ENCODE data around the gene RADIL.

The RADIL gene

DNA sequence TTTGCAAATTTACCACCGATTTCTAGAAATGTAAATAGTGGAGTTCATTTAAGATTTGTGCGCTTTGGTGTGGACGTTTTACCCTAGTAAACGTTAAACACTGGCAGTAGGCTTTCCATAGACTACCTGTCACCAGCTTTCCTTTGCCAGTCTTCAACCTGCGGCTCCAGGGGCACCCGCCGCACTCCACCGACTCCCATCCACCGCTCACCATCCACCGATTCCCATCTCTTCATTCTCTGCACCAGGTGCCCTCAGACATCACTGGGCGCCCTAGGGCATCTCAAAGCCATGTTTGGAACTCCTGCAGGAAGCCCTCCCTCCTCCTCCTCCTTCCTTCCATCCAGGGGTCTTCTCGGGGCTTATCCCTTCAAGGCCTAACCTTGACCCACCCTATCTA is 109.5 kb downstream of the RADIL start:
- no peak for TF ChIP-seq ZFX (IDR thresholded peaks at IDR 0.05; ENCODE audit: borderline replicate concordance)
- peak overlapping the region; percentile 13; the same call in 1 of the 2 replicates for H3K27ac ChIP-seq

DNA sequence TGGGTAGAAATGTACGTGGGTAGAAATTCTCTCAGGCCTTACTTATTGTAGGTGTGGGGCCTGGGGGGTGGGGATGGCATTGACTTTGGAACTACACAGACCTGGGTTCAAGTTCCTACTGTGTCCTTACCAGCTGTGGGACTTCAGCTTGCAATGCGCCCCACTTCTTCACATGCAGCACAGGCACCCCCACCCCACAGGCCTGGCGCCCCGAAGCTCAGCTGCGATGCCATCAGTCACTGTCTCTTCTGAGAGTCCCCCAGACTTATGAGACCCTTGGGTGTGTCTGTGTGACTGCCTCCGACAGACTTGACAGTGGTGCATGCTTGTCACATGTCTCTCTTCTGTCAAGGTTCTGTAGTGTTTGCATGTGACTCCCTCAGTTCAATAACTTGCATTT is 111.2 kb downstream of the RADIL start:
- no peak overlapping the region for H3K27ac ChIP-seq
- TF ChIP-seq, protein P1, sequence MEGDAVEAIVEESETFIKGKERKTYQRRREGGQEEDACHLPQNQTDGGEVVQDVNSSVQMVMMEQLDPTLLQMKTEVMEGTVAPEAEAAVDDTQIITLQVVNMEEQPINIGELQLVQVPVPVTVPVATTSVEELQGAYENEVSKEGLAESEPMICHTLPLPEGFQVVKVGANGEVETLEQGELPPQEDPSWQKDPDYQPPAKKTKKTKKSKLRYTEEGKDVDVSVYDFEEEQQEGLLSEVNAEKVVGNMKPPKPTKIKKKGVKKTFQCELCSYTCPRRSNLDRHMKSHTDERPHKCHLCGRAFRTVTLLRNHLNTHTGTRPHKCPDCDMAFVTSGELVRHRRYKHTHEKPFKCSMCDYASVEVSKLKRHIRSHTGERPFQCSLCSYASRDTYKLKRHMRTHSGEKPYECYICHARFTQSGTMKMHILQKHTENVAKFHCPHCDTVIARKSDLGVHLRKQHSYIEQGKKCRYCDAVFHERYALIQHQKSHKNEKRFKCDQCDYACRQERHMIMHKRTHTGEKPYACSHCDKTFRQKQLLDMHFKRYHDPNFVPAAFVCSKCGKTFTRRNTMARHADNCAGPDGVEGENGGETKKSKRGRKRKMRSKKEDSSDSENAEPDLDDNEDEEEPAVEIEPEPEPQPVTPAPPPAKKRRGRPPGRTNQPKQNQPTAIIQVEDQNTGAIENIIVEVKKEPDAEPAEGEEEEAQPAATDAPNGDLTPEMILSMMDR (IDR thresholded peaks at IDR 0.05): no peak
- no peak for TF ChIP-seq ZFX (IDR thresholded peaks at IDR 0.05; ENCODE audit: borderline replicate concordance)

DNA sequence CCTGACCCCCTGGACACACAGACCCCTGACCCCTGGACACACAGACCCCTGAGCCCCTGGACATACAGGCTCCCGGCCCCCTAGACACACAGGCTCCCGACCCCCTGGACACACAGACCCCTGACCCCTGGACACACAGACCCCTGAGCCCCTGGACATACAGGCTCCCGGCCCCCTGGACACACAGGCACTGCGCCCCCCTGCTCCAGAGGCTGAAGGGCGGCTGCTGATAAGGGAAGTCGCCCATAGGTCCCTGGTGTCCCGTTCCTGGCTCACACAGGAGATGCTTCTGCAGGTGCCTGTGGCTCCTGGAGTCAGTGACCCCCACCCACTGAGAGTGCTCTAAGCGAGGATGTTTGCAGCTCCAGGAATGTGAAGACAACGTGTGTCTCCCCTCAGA is 111.8 kb downstream of the RADIL start:
- H3K27ac ChIP-seq: no peak overlapping the region
- no peak for TF ChIP-seq ZFX (IDR thresholded peaks at IDR 0.05; ENCODE audit: borderline replicate concordance)
- TF ChIP-seq, protein P1 (IDR thresholded peaks at IDR 0.05): no peak

DNA sequence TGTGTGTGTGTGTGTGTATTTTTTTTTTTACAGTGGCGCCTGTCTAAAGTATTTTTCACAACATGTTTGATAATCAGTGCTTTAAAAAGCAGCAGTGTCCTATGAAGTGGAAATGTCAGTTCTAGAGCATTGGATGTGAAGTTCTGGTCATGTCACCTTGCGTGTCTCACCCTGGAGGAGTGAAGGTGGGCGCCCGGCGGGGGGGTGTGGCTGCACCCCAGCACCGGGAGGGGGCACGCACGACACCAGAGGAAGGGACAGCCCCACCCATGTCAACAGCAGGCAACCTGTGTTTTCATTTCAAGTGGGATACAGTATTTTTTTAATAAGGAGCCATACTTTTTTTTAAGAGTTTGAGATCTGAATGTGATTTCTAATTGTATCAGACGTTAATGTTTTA is 112.6 kb downstream of the RADIL start:
- TF ChIP-seq, protein P1 (IDR thresholded peaks at IDR 0.05): no peak
- TF ChIP-seq ZFX (IDR thresholded peaks at IDR 0.05; ENCODE audit: borderline replicate concordance): no peak
- H3K27ac ChIP-seq: no peak overlapping the region; the same call in 1 of the 2 replicates

DNA sequence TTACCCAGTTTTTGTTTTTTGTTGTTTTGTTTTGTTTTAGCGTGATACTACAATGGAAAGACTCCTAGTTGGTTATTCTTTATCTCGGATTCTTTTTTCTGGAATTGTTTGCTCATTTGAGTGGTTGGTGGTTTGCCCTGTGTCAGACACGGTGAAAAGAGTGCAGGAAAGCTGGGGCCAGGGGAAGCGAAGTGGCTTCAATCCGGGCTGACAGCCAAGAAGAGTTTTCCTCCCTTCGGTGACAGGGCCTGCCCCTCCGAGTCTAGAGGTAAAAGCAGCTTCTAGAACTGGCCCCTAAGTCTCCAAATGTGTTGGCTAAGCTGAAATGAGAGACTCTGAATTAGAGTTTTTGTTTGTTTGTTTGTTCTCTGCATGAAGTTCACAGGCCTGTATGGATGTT is 113.8 kb downstream of the RADIL start:
- no peak for TF ChIP-seq ZFX (IDR thresholded peaks at IDR 0.05; ENCODE audit: borderline replicate concordance)
- TF ChIP-seq, protein P1 (IDR thresholded peaks at IDR 0.05): no peak
- H3K27ac ChIP-seq: no peak overlapping the region; the same call in 1 of the 2 replicates

DNA sequence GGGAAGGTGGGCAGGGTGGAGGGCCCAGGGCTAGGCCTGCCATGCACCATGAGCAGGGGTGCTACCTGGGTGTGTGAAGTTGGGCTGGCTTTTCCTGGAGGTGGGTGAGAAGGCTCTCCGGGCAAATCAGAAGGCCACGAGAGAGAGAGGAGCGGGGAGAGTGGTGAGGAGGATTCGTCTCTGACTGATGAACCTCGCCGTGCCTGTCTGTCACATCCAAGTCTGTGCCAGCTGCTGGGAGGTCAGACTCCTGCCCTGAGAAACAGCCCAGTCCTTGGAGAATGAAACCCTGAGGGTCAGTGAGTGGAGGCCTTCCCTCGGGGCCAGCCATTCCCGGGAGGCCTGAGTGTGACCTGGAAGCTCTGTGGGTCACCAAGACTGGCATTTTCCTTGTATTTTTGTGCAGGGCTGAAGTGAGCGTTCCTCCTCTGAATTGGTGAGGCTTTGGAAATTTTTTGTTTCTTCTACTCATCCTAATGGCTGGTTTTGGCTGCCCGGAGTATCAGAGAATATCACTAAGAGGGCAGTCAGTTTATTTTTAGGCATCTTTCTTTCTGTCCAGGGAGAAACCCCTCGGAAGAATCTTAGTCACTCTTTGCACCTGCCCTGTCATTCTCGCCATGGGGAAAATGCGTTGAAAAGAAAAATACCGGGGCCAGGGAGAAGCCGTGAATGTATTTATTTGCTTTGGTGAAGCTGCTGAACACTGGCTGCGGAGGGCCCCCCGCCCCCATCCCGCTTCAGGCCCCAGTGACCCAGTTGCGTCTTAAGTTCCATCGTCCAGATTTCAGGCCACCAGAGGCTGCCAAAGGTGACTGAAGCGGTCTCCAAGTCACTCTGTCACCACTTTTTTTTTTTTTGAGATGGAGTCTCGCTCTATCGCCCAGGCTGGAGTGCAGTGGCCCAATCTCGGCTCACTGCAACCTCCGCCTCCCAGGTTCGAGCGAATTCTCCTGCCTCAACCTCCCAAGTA is 114.6 kb downstream of the RADIL start:
- H3K27ac ChIP-seq: no peak overlapping the region; the same call in 1 of the 2 replicates
- TF ChIP-seq, protein P1 (IDR thresholded peaks at IDR 0.05): no peak
- TF ChIP-seq ZFX (IDR thresholded peaks at IDR 0.05; ENCODE audit: borderline replicate concordance): no peak

DNA sequence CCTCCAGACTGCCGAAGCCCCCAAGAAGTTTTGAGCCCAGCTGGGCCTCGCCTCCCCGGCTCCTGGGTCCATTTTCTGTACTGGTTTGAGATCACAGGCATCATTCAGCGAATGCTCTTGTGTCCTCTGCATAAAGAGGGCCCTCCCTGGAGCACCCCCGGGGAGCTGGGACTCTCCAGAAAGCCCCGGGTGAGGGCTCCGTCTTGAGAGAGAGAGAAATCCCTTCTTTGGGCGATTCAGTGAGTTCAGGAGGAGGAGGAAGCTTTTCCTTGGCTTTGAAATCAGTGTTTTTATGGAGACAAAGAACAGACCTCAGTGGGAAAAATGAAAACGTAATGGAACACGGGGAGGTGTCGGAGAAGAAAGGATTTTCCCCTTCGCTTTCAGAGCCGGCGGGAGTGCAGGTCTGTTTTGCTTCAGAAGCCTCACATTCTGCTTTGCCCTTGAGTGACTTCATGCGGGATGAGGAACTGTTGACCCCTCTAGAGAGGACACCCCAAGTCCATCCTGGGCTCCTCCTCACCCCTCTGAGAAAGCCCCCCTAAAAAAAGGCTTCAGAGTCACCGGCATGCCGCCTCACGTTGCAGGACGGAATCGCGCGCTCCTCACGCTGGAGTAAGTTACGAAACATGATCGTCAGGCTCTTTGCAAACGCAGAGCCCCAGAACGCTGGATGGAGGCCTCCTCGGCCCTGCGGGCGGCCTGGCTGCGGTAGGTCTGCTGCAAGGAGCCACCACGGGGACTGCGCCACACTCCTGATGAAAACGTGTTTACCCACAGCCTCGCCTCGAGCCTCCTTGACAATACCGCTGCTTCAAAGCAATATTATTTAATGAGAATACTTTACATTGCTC is 116.6 kb downstream of the RADIL start:
- no peak for TF ChIP-seq ZFX (IDR thresholded peaks at IDR 0.05; ENCODE audit: borderline replicate concordance)
- TF ChIP-seq, protein P1 (IDR thresholded peaks at IDR 0.05): no peak
- H3K27ac ChIP-seq: no peak overlapping the region

Data from 22Rv1 (cell line).